ENCODE data around the gene TMEM114.
"Not testable (repeated sequence)": the region's sequence is repeated elsewhere in the genome, so short reads cannot be mapped to it uniquely, and the experiment has no call there.

The TMEM114 gene

GRCh38 chr16:8572919-8573724 lies 17.2 kb downstream of the TMEM114 start:
- TF ChIP-seq CTCF (IDR thresholded peaks at IDR 0.05; ENCODE audit: insufficient read depth, low read length, poor library complexity, severe bottlenecking) = peak; percentile 41
- H3K36me3 ChIP-seq (ENCODE audit: control insufficient read depth, insufficient read depth, low read length) = no peaks in the 10 kb centered on the region
- H3K27me3 ChIP-seq (replicated peaks; ENCODE audit: control insufficient read depth, insufficient read depth, low read length) = no peaks in the 10 kb centered on the region
- no peak overlapping the region for H3K4me3 ChIP-seq (replicated peaks; ENCODE audit: low read depth, low read length)
- DNase-seq (ENCODE audit: extremely low read depth, insufficient read length) = no peak

GRCh38 chr16:8572063-8572918 lies 18.0 kb downstream of the TMEM114 start:
- DNase-seq (ENCODE audit: extremely low read depth, insufficient read length) = no peak
- H3K36me3 ChIP-seq (ENCODE audit: control insufficient read depth, insufficient read depth, low read length) = no peaks in the 10 kb centered on the region
- H3K4me3 ChIP-seq (replicated peaks; ENCODE audit: low read depth, low read length) = no peak overlapping the region
- no peak for TF ChIP-seq CTCF (IDR thresholded peaks at IDR 0.05; ENCODE audit: insufficient read depth, low read length, poor library complexity, severe bottlenecking)
- no peaks in the 10 kb centered on the region for H3K27me3 ChIP-seq (replicated peaks; ENCODE audit: control insufficient read depth, insufficient read depth, low read length)

GRCh38 chr16:8571061-8571596 lies 19.2 kb downstream of the TMEM114 start:
- no peak overlapping the region for H3K4me3 ChIP-seq (replicated peaks; ENCODE audit: low read depth, low read length)
- H3K27me3 ChIP-seq (replicated peaks; ENCODE audit: control insufficient read depth, insufficient read depth, low read length) = no peaks in the 10 kb centered on the region
- H3K36me3 ChIP-seq (ENCODE audit: control insufficient read depth, insufficient read depth, low read length) = no peaks in the 10 kb centered on the region
- no peak for DNase-seq (ENCODE audit: extremely low read depth, insufficient read length)
- no peak for TF ChIP-seq CTCF (IDR thresholded peaks at IDR 0.05; ENCODE audit: insufficient read depth, low read length, poor library complexity, severe bottlenecking)

GRCh38 chr16:8570393-8570792 lies 19.9 kb downstream of the TMEM114 start:
- not testable (repeated sequence) for DNase-seq (ENCODE audit: extremely low read depth, insufficient read length); H3K4me3 ChIP-seq (replicated peaks; ENCODE audit: low read depth, low read length); H3K27me3 ChIP-seq (replicated peaks; ENCODE audit: control insufficient read depth, insufficient read depth, low read length); H3K36me3 ChIP-seq (ENCODE audit: control insufficient read depth, insufficient read depth, low read length)

GRCh38 chr16:8569650-8570346 lies 20.5 kb downstream of the TMEM114 start:
- no peak for TF ChIP-seq CTCF (IDR thresholded peaks at IDR 0.05; ENCODE audit: insufficient read depth, low read length, poor library complexity, severe bottlenecking)

More at GRCh38 chr16:8569650-8570346, 20.5 kb downstream of the TMEM114 start:
- no peaks in the 10 kb centered on the region for H3K36me3 ChIP-seq (ENCODE audit: control insufficient read depth, insufficient read depth, low read length)
- no peak overlapping the region for H3K4me3 ChIP-seq (replicated peaks; ENCODE audit: low read depth, low read length)
- no peak for DNase-seq (ENCODE audit: extremely low read depth, insufficient read length)
- no peaks in the 10 kb centered on the region for H3K27me3 ChIP-seq (replicated peaks; ENCODE audit: control insufficient read depth, insufficient read depth, low read length)

Data from GM06990 (cell line).